NK-92 treated with Interleukin-12 subunit alpha and Interleukin-12 subunit beta, amount 100 ng/mL, for 24 hours (cell line): ENCODE measurements around the gene XYLT1.

Source experiments
- DNase-seq: peaks from one replicate; lab custom pipeline; 2025; lab: John Stamatoyannopoulos, UW

Gene XYLT1

GRCh38 chr16:17459903-17460521, 10.7 kb downstream of the XYLT1 start:
- no peak for DNase-seq

GRCh38 chr16:17457997-17458396, 12.8 kb downstream of the XYLT1 start:
- DNase-seq: no peak

GRCh38 chr16:17457513-17457912, 13.2 kb downstream of the XYLT1 start:
- no peak for DNase-seq

- no peak for DNase-seq
Measured at GRCh38 chr16:17454162-17454730, 16.5 kb downstream of the XYLT1 start.

- DNase-seq: no peak
Measured at GRCh38 chr16:17453364-17454038, 17.3 kb downstream of the XYLT1 start.

- no peak for DNase-seq
Measured at GRCh38 chr16:17452922-17453321, 17.8 kb downstream of the XYLT1 start.

GRCh38 chr16:17451843-17452242, 18.9 kb downstream of the XYLT1 start:
- DNase-seq: no peak

- DNase-seq: no peak
Measured at GRCh38 chr16:17450291-17450690, 20.5 kb downstream of the XYLT1 start.

GRCh38 chr16:17448640-17449638, 21.8 kb downstream of the XYLT1 start:
- DNase-seq: no peak

GRCh38 chr16:17447101-17447569, 23.6 kb downstream of the XYLT1 start:
- DNase-seq: no peak

- no peak for DNase-seq
Measured at GRCh38 chr16:17446661-17447060, 24.1 kb downstream of the XYLT1 start.

- no peak for DNase-seq
Measured at GRCh38 chr16:17445421-17445820, 25.3 kb downstream of the XYLT1 start.

GRCh38 chr16:17444658-17445057, 26.1 kb downstream of the XYLT1 start:
- DNase-seq: no peak

GRCh38 chr16:17440131-17440530, 30.6 kb downstream of the XYLT1 start:
- no peak for DNase-seq

GRCh38 chr16:17439580-17439979, 31.2 kb downstream of the XYLT1 start:
- no peak for DNase-seq

GRCh38 chr16:17437981-17438380, 32.8 kb downstream of the XYLT1 start:
- DNase-seq: no peak

GRCh38 chr16:17437127-17437720, 33.5 kb downstream of the XYLT1 start:
- no peak for DNase-seq

GRCh38 chr16:17435318-17435717, 35.4 kb downstream of the XYLT1 start:
- no peak for DNase-seq

GRCh38 chr16:17433577-17434451, 36.9 kb downstream of the XYLT1 start:
- no peak for DNase-seq

GRCh38 chr16:17432901-17433576, 37.7 kb downstream of the XYLT1 start:
- no peak for DNase-seq
